Caco-2 (cell line): ENCODE measurements around the gene RBM47. TPM values are rescaled to one million over a fixed set of nuclear protein-coding genes. Genes with fewer than 3 reads are reported as not detected.

Source experiments
- BruUV-seq: library from RNA; stranded (reverse); fragments of 400-500 nt; replicated peaks from 2 replicates; lab custom pipeline; 2021; lab: Mats Ljungman, UMichigan
- CTCF ChIA-PET: fragments of 300-600 bp; sonication (Branson Sonifier 250); formaldehyde crosslinking; loops from one replicate; lab custom pipeline; 2022; ENCODE audit warnings: antibody characterized with exemption; lab: Charles Lee
- POLR2A ChIA-PET: fragments of 300-600 bp; sonication (Branson Sonifier 250); formaldehyde crosslinking; loops from one replicate; lab custom pipeline; 2022; ENCODE audit warnings: antibody characterized with exemption; lab: Charles Lee
- DNase-seq, 2 experiments: peaks; one replicate each; pipeline versions ENCODE4 v3.0.0 to v3.0.0-alpha.2; 2020 to 2022
- H3K27me3 ChIP-seq: replicated peaks from 2 replicates; pipeline ENCODE4 v1.6.0; 2011; ENCODE audit warnings: low read length; ENCODE audit not compliant: control insufficient read depth, insufficient read depth
- H3K36me3 ChIP-seq: 2 replicates; pipeline ENCODE4 v1.5.1; 2011; ENCODE audit warnings: low read length; ENCODE audit not compliant: control insufficient read depth, insufficient read depth
- H3K4me1 ChIP-seq: fragments of 250-450 bp; sonication (Bioruptor Pico); 2 replicates; pipeline ENCODE4 v1.5.1; 2020; ENCODE audit warnings: mild to moderate bottlenecking
- H3K4me3 ChIP-seq: 2 replicates; pipeline ENCODE4 v1.5.1; 2011; ENCODE audit warnings: low read depth, mild to moderate bottlenecking, control low read depth, low read length
- H3K9me3 ChIP-seq: fragments of 250-450 bp; sonication (Bioruptor Pico); 2 replicates; pipeline ENCODE4 v1.5.1; 2020; ENCODE audit warnings: mild to moderate bottlenecking, moderate library complexity
- H3K27ac Mint-ChIP-seq: one replicate; pipeline ENCODE4 v1.8.0; 2022; ENCODE audit warnings: mixed read lengths; ENCODE audit not compliant: unreplicated experiment
- H3K27me3 Mint-ChIP-seq: one replicate; pipeline ENCODE4 v1.8.0; 2022; ENCODE audit warnings: mixed read lengths; ENCODE audit not compliant: insufficient read depth, unreplicated experiment
- H3K36me3 Mint-ChIP-seq: one replicate; pipeline ENCODE4 v1.8.0; 2022; ENCODE audit warnings: mild to moderate bottlenecking, mixed read lengths; ENCODE audit not compliant: insufficient read depth, unreplicated experiment
- H3K4me1 Mint-ChIP-seq: one replicate; pipeline ENCODE4 v1.8.0; 2022; ENCODE audit warnings: low read depth, mixed read lengths; ENCODE audit not compliant: unreplicated experiment
- H3K4me3 Mint-ChIP-seq: one replicate; pipeline ENCODE4 v1.8.0; 2022; ENCODE audit warnings: mild to moderate bottlenecking, moderate library complexity, mixed read lengths; ENCODE audit not compliant: unreplicated experiment
- H3K9me3 Mint-ChIP-seq: one replicate; pipeline ENCODE4 v1.8.0; 2022; ENCODE audit warnings: mixed read lengths; ENCODE audit not compliant: unreplicated experiment
- CTCF ChIP-seq, 2 experiments: fragments of 200-600 bp in 1 of 2; IDR thresholded peaks; 1 replicate in 1 of 2; 2 replicates in 1 of 2; pipeline versions ENCODE4 v1.5.1 to v1.8.0; 2011 to 2022; ENCODE audit warnings: antibody characterized with exemption in 1 of 2, control low read depth in 1 of 2, inconsistent platforms in 1 of 2, low read depth in 1 of 2, low read length in 1 of 2, mild to moderate bottlenecking in 1 of 2, moderate library complexity in 1 of 2; ENCODE audit not compliant: insufficient read depth in 1 of 2, severe bottlenecking in 1 of 2, unreplicated experiment in 1 of 2
- intact Hi-C: fragments of 100-400 bp; cut with micrococcal nuclease; formaldehyde crosslinking; loops from one replicate; pipeline ENCODE4 v1.10.0; 2022; ENCODE audit not compliant: unreplicated experiment
- total RNA-seq: library from RNA; stranded (reverse); gene quantifications from 2 replicates; pipeline ENCODE4 v1.2.3, GENCODE V29; 2022

The RBM47 gene
- total RNA-seq, 1 experiment from 2014 or later = 62.1 TPM

GRCh38 chr4:40648742-40649281, 19.1 kb upstream of the RBM47 start:
- no peaks in the 10 kb centered on the region for H3K27me3 Mint-ChIP-seq
- no peaks in the 10 kb centered on the region for H3K36me3 ChIP-seq
- peak overlapping the region; percentile 44 for H3K27ac Mint-ChIP-seq
- POLR2A ChIA-PET = no interaction called here
- H3K36me3 Mint-ChIP-seq = no peaks in the 10 kb centered on the region
- DNase-seq = peak; percentile 33 to 55
- no peaks in the 10 kb centered on the region for H3K27me3 ChIP-seq
- H3K4me3 Mint-ChIP-seq = no peak overlapping the region
- no peak overlapping the region for H3K4me3 ChIP-seq
- H3K9me3 ChIP-seq = no peaks in the 10 kb centered on the region
- CTCF ChIA-PET = no interaction called here
- BruUV-seq = no TSS peak
- intact Hi-C loops = no loop called here
- peaks cover 27% of the 10 kb centered on the region for H3K4me1 ChIP-seq
- H3K4me1 Mint-ChIP-seq = peaks cover 23% of the 10 kb centered on the region
- H3K9me3 Mint-ChIP-seq = no peaks in the 10 kb centered on the region
- no peak for TF ChIP-seq CTCF (IDR thresholded peaks at IDR 0.05; ENCODE audit: insufficient read depth in 1 of 2, low read depth in 1 of 2, low read length in 1 of 2, severe bottlenecking in 1 of 2, unreplicated experiment in 1 of 2)

GRCh38 chr4:40648131-40648530, 18.5 kb upstream of the RBM47 start:
- BruUV-seq = no TSS peak
- H3K4me3 ChIP-seq = no peak overlapping the region
- Mint-ChIP-seq H3K4me3 (no peak overlapping the region), H3K27ac (no peak overlapping the region), H3K4me1 (peaks cover 30% of the 10 kb centered on the region), H3K9me3 (no peaks in the 10 kb centered on the region), H3K27me3 (no peaks in the 10 kb centered on the region), H3K36me3 (no peaks in the 10 kb centered on the region)
- H3K27me3 ChIP-seq = no peaks in the 10 kb centered on the region
- peaks cover 27% of the 10 kb centered on the region for H3K4me1 ChIP-seq
- no peak for TF ChIP-seq CTCF (IDR thresholded peaks at IDR 0.05; ENCODE audit: insufficient read depth in 1 of 2, low read depth in 1 of 2, low read length in 1 of 2, severe bottlenecking in 1 of 2, unreplicated experiment in 1 of 2)
- ChIA-PET CTCF (interaction anchor here (0.6 kb wide), 1 partner anchor 166 kb away, joined by 3 read pairs; no protein-coding TSS in a partner anchor), POLR2A (no interaction called here)
- H3K36me3 ChIP-seq = no peaks in the 10 kb centered on the region
- intact Hi-C loops = no loop called here
- no peaks in the 10 kb centered on the region for H3K9me3 ChIP-seq
- DNase-seq = no peak

GRCh38 chr4:40645586-40645985, 15.9 kb upstream of the RBM47 start:
- Histone ChIP-seq H3K9me3 (no peaks in the 10 kb centered on the region), H3K36me3 (no peaks in the 10 kb centered on the region), H3K27me3 (no peaks in the 10 kb centered on the region), H3K4me3 (no peak overlapping the region), H3K4me1 (peaks cover 13% of the 10 kb centered on the region)
- H3K27me3 Mint-ChIP-seq = no peaks in the 10 kb centered on the region
- intact Hi-C loops = no loop called here
- ChIA-PET POLR2A (no interaction called here), CTCF (no interaction called here)
- H3K4me3 Mint-ChIP-seq = no peak overlapping the region
- H3K9me3 Mint-ChIP-seq = no peaks in the 10 kb centered on the region
- BruUV-seq = no TSS peak
- H3K27ac Mint-ChIP-seq = no peak overlapping the region
- peaks cover 21% of the 10 kb centered on the region for H3K4me1 Mint-ChIP-seq
- TF ChIP-seq CTCF (IDR thresholded peaks at IDR 0.05; ENCODE audit: insufficient read depth in 1 of 2, low read depth in 1 of 2, low read length in 1 of 2, severe bottlenecking in 1 of 2, unreplicated experiment in 1 of 2) = no peak
- H3K36me3 Mint-ChIP-seq = no peaks in the 10 kb centered on the region
- DNase-seq = no peak
